ENCODE results near the gene GMPR2. TPM values are rescaled to one million over a fixed set of nuclear protein-coding genes. Genes with fewer than 3 reads are reported as not detected.
"Not testable (repeated sequence)": the region's sequence is repeated elsewhere in the genome, so short reads cannot be mapped to it uniquely, and the experiment has no call there.

Gene GMPR2
- total RNA-seq, 6 donors from 2014 or later, result 26.2 to 76.9 (median 47.2) TPM

GRCh38 chr14:24219080-24219479 is 13.6 kb upstream of the GMPR2 start:
- TF ChIP-seq POLR2AphosphoS5 (IDR thresholded peaks at IDR 0.05) (no peak), CTCF (IDR thresholded peaks at IDR 0.05) (no peak), POLR2A (IDR thresholded peaks at IDR 0.05) (no peak), EP300 (IDR thresholded peaks at IDR 0.05) (no peak)
- H3K4me3 ChIP-seq, result no peak overlapping the region
- ATAC-seq (ENCODE audit: low FRiP score in 2 of 2), result no peak
- no peaks in the 10 kb centered on the region for H3K27me3 ChIP-seq
- DNase-seq, result no peak
- no peak overlapping the region for H3K27ac ChIP-seq
- no peaks in the 10 kb centered on the region for H3K9me3 ChIP-seq
- WGBS, 2 donors, result 80 to 85% methylated on average over 4 of the region's 4 CpGs
- H3K36me3 ChIP-seq, result peaks cover 0 to 10% (median 5%) of the 10 kb centered on the region in 4 donors
- H3K4me1 ChIP-seq, result peaks cover 11 to 18% (median 17%) of the 10 kb centered on the region in 4 donors

- Histone ChIP-seq H3K4me1 (peaks cover 10 to 16% (median 14%) of the 10 kb centered on the region in 4 donors), H3K36me3 (peaks cover 0 to 10% (median 5%) of the 10 kb centered on the region in 4 donors), H3K4me3 (no peak overlapping the region), H3K27ac (no peak overlapping the region), H3K27me3 (no peaks in the 10 kb centered on the region), H3K9me3 (no peaks in the 10 kb centered on the region)
- DNase-seq (no peak), ATAC-seq (ENCODE audit: low FRiP score in 2 of 2) (no peak)
- 57 to 63% methylated on average over 3 of the region's 3 CpGs for WGBS, 2 donors
- TF ChIP-seq CTCF (IDR thresholded peaks at IDR 0.05) (no peak), EP300 (IDR thresholded peaks at IDR 0.05) (no peak), POLR2AphosphoS5 (IDR thresholded peaks at IDR 0.05) (no peak), POLR2A (IDR thresholded peaks at IDR 0.05) (no peak)
Measured at GRCh38 chr14:24219521-24219920, 13.2 kb upstream of the GMPR2 start.

GRCh38 chr14:24222987-24223386 is 9.7 kb upstream of the GMPR2 start:
- ATAC-seq (ENCODE audit: low FRiP score in 2 of 2); H3K9me3 ChIP-seq; H3K27me3 ChIP-seq; H3K27ac ChIP-seq; H3K4me1 ChIP-seq; DNase-seq; H3K4me3 ChIP-seq: not testable (repeated sequence)
- peaks cover 0 to 13% (median 5%) of the 10 kb centered on the region in 4 donors for H3K36me3 ChIP-seq
- WGBS, 2 donors, result 100% methylated on average over 3 to 4 of the region's 4 CpGs

- no peaks in the 10 kb centered on the region for H3K27me3 ChIP-seq
- peaks cover 0 to 12% (median 4%) of the 10 kb centered on the region in 4 donors for H3K4me1 ChIP-seq
- no peak overlapping the region for H3K4me3 ChIP-seq
- H3K27ac ChIP-seq, result peak overlapping the region in 1 of 4 donors; percentile 60
- 73 to 78% methylated on average over 7 of the region's 7 CpGs for WGBS, 2 donors
- ATAC-seq (ENCODE audit: low FRiP score in 2 of 2), result no peak
- no peaks in the 10 kb centered on the region for H3K9me3 ChIP-seq
- DNase-seq, result no peak
- H3K36me3 ChIP-seq, result peaks cover 0 to 21% (median 3%) of the 10 kb centered on the region in 4 donors
- TF ChIP-seq CTCF (IDR thresholded peaks at IDR 0.05), result no peak
- no peak for TF ChIP-seq EP300 (IDR thresholded peaks at IDR 0.05)
- no peak for TF ChIP-seq POLR2AphosphoS5 (IDR thresholded peaks at IDR 0.05)
- no peak for TF ChIP-seq POLR2A (IDR thresholded peaks at IDR 0.05)
Measured at GRCh38 chr14:24224618-24225071, 8.1 kb upstream of the GMPR2 start.

GRCh38 chr14:24226473-24226872 is 6.3 kb upstream of the GMPR2 start:
- no peaks in the 10 kb centered on the region for H3K9me3 ChIP-seq
- 86 to 91% methylated on average over 1 of the region's 1 CpG for WGBS, 2 donors

More at GRCh38 chr14:24226473-24226872, 6.3 kb upstream of the GMPR2 start:
- no peak overlapping the region for H3K27ac ChIP-seq
- peaks cover 10 to 24% (median 12%) of the 10 kb centered on the region in 4 donors for H3K4me1 ChIP-seq
- no peak for ATAC-seq (ENCODE audit: low FRiP score in 2 of 2)
- no peak for TF ChIP-seq POLR2AphosphoS5 (IDR thresholded peaks at IDR 0.05)
- TF ChIP-seq POLR2A (IDR thresholded peaks at IDR 0.05), result no peak
- TF ChIP-seq CTCF (IDR thresholded peaks at IDR 0.05), result no peak
- no peak for TF ChIP-seq EP300 (IDR thresholded peaks at IDR 0.05)
- H3K36me3 ChIP-seq, result peaks cover 0 to 21% (median 3%) of the 10 kb centered on the region in 4 donors
- H3K4me3 ChIP-seq, result no peak overlapping the region
- no peaks in the 10 kb centered on the region for H3K27me3 ChIP-seq
- DNase-seq, result no peak

Measured in upper lobe of left lung (tissue), 6 donors.